DND-41 (cell line): ENCODE measurements around the gene RBFOX1.

Experiments
- ATAC-seq: fragments of 200-7000 bp; cut with Tn5 transposase; 3 replicates; pipeline ENCODE4 v1.9.1; 2021; ENCODE audit warnings: low read depth; ENCODE audit not compliant: insufficient read depth
- DNase-seq: peaks from one replicate; pipeline ENCODE4 v3.0.0-alpha.2; 2020
- H2AFZ ChIP-seq: 2 replicates; pipeline ENCODE4 v1.6.0; 2012; ENCODE audit warnings: low read depth, low read length
- H3K27ac ChIP-seq: 2 replicates; pipeline ENCODE4 v1.5.1; 2012; ENCODE audit warnings: low read length, inconsistent platforms
- H3K27me3 ChIP-seq: fragments of 200-600 bp; sonication (generic); 2 replicates; pipeline ENCODE4 v1.6.0; 2012; ENCODE audit warnings: low read length, mild to moderate bottlenecking, inconsistent platforms; ENCODE audit not compliant: insufficient read depth, poor library complexity
- H3K36me3 ChIP-seq: 2 replicates; pipeline ENCODE4 v1.5.1; 2012; ENCODE audit warnings: low read length, inconsistent platforms; ENCODE audit not compliant: insufficient read depth
- H3K4me1 ChIP-seq: 2 replicates; pipeline ENCODE4 v1.5.1; 2012; ENCODE audit warnings: mild to moderate bottlenecking, low read length; ENCODE audit not compliant: insufficient read depth
- H3K4me2 ChIP-seq: 2 replicates; pipeline ENCODE4 v1.6.0; 2012; ENCODE audit warnings: mild to moderate bottlenecking, moderate library complexity, low read length, inconsistent platforms; ENCODE audit not compliant: insufficient read depth
- H3K4me3 ChIP-seq, 2 experiments: fragments of 200-600 bp in 1 of 2; shearing (Covaris generic) in 1 of 2; 2 replicates each; pipeline ENCODE4 v1.5.1; 2012 to 2016; ENCODE audit warnings: inconsistent platforms in 2 of 2, low read length in 2 of 2, mild to moderate bottlenecking in 2 of 2, low read depth in 1 of 2, moderate library complexity in 1 of 2
- H3K79me2 ChIP-seq: 2 replicates; pipeline ENCODE4 v1.6.0; 2012; ENCODE audit warnings: low read length, inconsistent platforms; ENCODE audit not compliant: insufficient read depth
- H3K9ac ChIP-seq: 2 replicates; pipeline ENCODE4 v1.6.0; 2012; ENCODE audit warnings: low read depth, mild to moderate bottlenecking, inconsistent platforms, low read length, moderate library complexity
- H3K9me3 ChIP-seq: 2 replicates; pipeline ENCODE4 v1.5.1; 2012; ENCODE audit warnings: low read length, moderate library complexity, mild to moderate bottlenecking, inconsistent platforms; ENCODE audit not compliant: insufficient read depth, severe bottlenecking
- H4K20me1 ChIP-seq: 2 replicates; pipeline ENCODE4 v1.6.0; 2012; ENCODE audit warnings: low read length; ENCODE audit not compliant: insufficient read depth
- CTCF ChIP-seq: IDR thresholded peaks from 2 replicates; pipeline ENCODE4 v1.5.1; 2012; ENCODE audit warnings: borderline replicate concordance, low read length, moderate library complexity, mild to moderate bottlenecking; ENCODE audit not compliant: poor library complexity, severe bottlenecking; ENCODE audit errors: extremely low read depth
- EZH2 ChIP-seq: IDR thresholded peaks from 3 replicates; pipeline ENCODE4 v1.6.1; 2012; ENCODE audit warnings: borderline replicate concordance, low read depth, mild to moderate bottlenecking, moderate library complexity, low read length, inconsistent platforms; ENCODE audit not compliant: severe bottlenecking

RBFOX1 gene

GRCh38 chr16:7437843-7438242, 105.2 kb downstream of the RBFOX1 start:
- ATAC-seq = no peak
- no peaks in the 10 kb centered on the region for H3K9me3 ChIP-seq
- H3K79me2 ChIP-seq = no peaks in the 10 kb centered on the region
- H2AFZ ChIP-seq = no peak overlapping the region
- H3K4me1 ChIP-seq = no peaks in the 10 kb centered on the region
- no peak overlapping the region for H3K9ac ChIP-seq
- no peak for TF ChIP-seq EZH2
- no peak for TF ChIP-seq CTCF
- no peak overlapping the region for H3K27ac ChIP-seq
- peaks cover 3% of the 10 kb centered on the region for H3K27me3 ChIP-seq
- DNase-seq = no peak
- H3K4me3 ChIP-seq = no peak overlapping the region
- no peak overlapping the region for H3K4me2 ChIP-seq
- H4K20me1 ChIP-seq = no peaks in the 10 kb centered on the region
- H3K36me3 ChIP-seq = no peaks in the 10 kb centered on the region

- no peaks in the 10 kb centered on the region for H3K9me3 ChIP-seq
- H3K4me3 ChIP-seq = no peak overlapping the region
- H3K9ac ChIP-seq = no peak overlapping the region
- no peak for ATAC-seq
- TF ChIP-seq CTCF (no peak), EZH2 (no peak)
- H3K36me3 ChIP-seq = no peaks in the 10 kb centered on the region
- no peak overlapping the region for H3K27ac ChIP-seq
- no peaks in the 10 kb centered on the region for H3K79me2 ChIP-seq
- DNase-seq = no peak
- no peak overlapping the region for H3K4me2 ChIP-seq
- no peaks in the 10 kb centered on the region for H4K20me1 ChIP-seq
- no peaks in the 10 kb centered on the region for H3K4me1 ChIP-seq
- no peak overlapping the region for H2AFZ ChIP-seq
- peaks cover 3% of the 10 kb centered on the region for H3K27me3 ChIP-seq
These were observed 106.0 kb downstream of the RBFOX1 start for GRCh38 chr16:7438601-7439000.

- Histone ChIP-seq H4K20me1 (no peaks in the 10 kb centered on the region), H3K27me3 (peaks cover 3% of the 10 kb centered on the region)
- no peak for ATAC-seq
These were observed 106.9 kb downstream of the RBFOX1 start for GRCh38 chr16:7439518-7439917.

More at GRCh38 chr16:7439518-7439917, 106.9 kb downstream of the RBFOX1 start:
- H3K9ac ChIP-seq = no peak overlapping the region
- H3K27ac ChIP-seq = no peak overlapping the region
- no peak overlapping the region for H3K4me2 ChIP-seq
- H3K4me1 ChIP-seq = no peaks in the 10 kb centered on the region
- no peaks in the 10 kb centered on the region for H3K79me2 ChIP-seq
- H3K36me3 ChIP-seq = no peaks in the 10 kb centered on the region
- no peak overlapping the region for H2AFZ ChIP-seq
- no peaks in the 10 kb centered on the region for H3K9me3 ChIP-seq
- H3K4me3 ChIP-seq = no peak overlapping the region
- TF ChIP-seq EZH2 (no peak), CTCF (no peak)
- no peak for DNase-seq
